Liver (tissue), 3 donors: Measurements from ENCODE around the gene CT55.

Experiments
- EGR1 ChIP-seq, 2 donors: IDR thresholded peaks; 2 replicates each; pipeline ENCODE4 v1.6.1; 2016 to 2018; ENCODE audit warnings: antibody characterized with exemption in 2 of 2, low read depth in 2 of 2
- FOXA2 ChIP-seq: IDR thresholded peaks from 2 replicates; pipeline ENCODE4 v1.6.1; 2016; ENCODE audit warnings: antibody characterized with exemption
- GABPA ChIP-seq, 2 donors: IDR thresholded peaks in 1 of 2; conservative IDR thresholded peaks in 1 of 2; 2 replicates each; pipeline ENCODE4 v1.6.1; 2016; ENCODE audit warnings: antibody characterized with exemption in 2 of 2, mild to moderate bottlenecking in 1 of 2, moderate library complexity in 1 of 2
- JUND ChIP-seq, 2 donors: IDR thresholded peaks; 2 replicates each; pipeline ENCODE4 v1.6.1; 2016; ENCODE audit warnings: antibody characterized with exemption in 2 of 2
- RAD21 ChIP-seq, 2 donors: IDR thresholded peaks; 2 replicates each; pipeline ENCODE4 v1.6.1; 2016; ENCODE audit warnings: antibody characterized with exemption in 2 of 2, mild to moderate bottlenecking in 2 of 2
- SP1 ChIP-seq: IDR thresholded peaks from 2 replicates; pipeline ENCODE4 v1.6.1; 2018; ENCODE audit warnings: antibody characterized with exemption, mild to moderate bottlenecking
- TAF1 ChIP-seq: conservative IDR thresholded peaks from 2 replicates; pipeline ENCODE4 v1.6.1; 2016; ENCODE audit warnings: antibody characterized with exemption, mild to moderate bottlenecking
- YY1 ChIP-seq: IDR thresholded peaks from 2 replicates; pipeline ENCODE4 v1.6.1; 2016; ENCODE audit warnings: antibody characterized with exemption, mild to moderate bottlenecking
- TF ChIP-seq, protein P1 (sequence below): fragments of 150-350 bp; IDR thresholded peaks from 2 replicates; pipeline ENCODE4 v1.5.1; 2017; ENCODE audit warnings: improper control_type of control experiment, low read depth, low read length; ENCODE audit not compliant: missing input control
- TF ChIP-seq, protein P2 (sequence below): IDR thresholded peaks from 2 replicates; pipeline ENCODE4 v1.6.1; 2016; ENCODE audit warnings: antibody characterized with exemption, mild to moderate bottlenecking
- TF ChIP-seq, protein P3 (sequence below): IDR thresholded peaks from 2 replicates; pipeline ENCODE4 v1.6.1; 2016; ENCODE audit warnings: antibody characterized with exemption
- TF ChIP-seq, protein P4 (sequence below): IDR thresholded peaks from 2 replicates; pipeline ENCODE4 v1.6.1; 2016; ENCODE audit warnings: antibody characterized with exemption
- donor health status: healthy.
- donor health status: healthy.

DNA sequence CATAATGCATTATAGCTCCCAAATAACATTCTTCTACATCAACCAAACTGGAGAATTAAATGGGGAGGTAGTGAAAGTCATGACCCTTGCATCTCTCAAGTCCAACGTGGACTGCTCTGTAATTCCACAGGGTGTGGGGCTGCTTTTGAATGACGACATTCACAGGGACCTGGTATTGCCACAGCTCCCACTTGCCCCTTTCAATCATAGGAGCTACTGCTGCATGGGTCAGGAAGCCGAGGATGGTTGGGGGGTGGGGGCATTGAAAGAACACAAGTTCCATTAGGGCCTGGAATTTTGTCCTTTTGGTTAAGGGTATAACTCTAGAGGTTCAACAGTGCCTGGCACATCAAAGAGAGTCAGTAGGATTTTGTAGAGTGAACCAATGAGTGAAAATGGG is 7.4 kb upstream of the CT55 start:
- TF ChIP-seq, protein P1, sequence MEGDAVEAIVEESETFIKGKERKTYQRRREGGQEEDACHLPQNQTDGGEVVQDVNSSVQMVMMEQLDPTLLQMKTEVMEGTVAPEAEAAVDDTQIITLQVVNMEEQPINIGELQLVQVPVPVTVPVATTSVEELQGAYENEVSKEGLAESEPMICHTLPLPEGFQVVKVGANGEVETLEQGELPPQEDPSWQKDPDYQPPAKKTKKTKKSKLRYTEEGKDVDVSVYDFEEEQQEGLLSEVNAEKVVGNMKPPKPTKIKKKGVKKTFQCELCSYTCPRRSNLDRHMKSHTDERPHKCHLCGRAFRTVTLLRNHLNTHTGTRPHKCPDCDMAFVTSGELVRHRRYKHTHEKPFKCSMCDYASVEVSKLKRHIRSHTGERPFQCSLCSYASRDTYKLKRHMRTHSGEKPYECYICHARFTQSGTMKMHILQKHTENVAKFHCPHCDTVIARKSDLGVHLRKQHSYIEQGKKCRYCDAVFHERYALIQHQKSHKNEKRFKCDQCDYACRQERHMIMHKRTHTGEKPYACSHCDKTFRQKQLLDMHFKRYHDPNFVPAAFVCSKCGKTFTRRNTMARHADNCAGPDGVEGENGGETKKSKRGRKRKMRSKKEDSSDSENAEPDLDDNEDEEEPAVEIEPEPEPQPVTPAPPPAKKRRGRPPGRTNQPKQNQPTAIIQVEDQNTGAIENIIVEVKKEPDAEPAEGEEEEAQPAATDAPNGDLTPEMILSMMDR, result no peak
- TF ChIP-seq JUND (IDR thresholded peaks at IDR 0.05), result no peak
- TF ChIP-seq SP1, result no peak
- TF ChIP-seq GABPA (IDR thresholded peaks at IDR 0.05 in 1 of 2, conservative IDR thresholded peaks at IDR 0.05 in 1 of 2), result no peak
- TF ChIP-seq, protein P2, sequence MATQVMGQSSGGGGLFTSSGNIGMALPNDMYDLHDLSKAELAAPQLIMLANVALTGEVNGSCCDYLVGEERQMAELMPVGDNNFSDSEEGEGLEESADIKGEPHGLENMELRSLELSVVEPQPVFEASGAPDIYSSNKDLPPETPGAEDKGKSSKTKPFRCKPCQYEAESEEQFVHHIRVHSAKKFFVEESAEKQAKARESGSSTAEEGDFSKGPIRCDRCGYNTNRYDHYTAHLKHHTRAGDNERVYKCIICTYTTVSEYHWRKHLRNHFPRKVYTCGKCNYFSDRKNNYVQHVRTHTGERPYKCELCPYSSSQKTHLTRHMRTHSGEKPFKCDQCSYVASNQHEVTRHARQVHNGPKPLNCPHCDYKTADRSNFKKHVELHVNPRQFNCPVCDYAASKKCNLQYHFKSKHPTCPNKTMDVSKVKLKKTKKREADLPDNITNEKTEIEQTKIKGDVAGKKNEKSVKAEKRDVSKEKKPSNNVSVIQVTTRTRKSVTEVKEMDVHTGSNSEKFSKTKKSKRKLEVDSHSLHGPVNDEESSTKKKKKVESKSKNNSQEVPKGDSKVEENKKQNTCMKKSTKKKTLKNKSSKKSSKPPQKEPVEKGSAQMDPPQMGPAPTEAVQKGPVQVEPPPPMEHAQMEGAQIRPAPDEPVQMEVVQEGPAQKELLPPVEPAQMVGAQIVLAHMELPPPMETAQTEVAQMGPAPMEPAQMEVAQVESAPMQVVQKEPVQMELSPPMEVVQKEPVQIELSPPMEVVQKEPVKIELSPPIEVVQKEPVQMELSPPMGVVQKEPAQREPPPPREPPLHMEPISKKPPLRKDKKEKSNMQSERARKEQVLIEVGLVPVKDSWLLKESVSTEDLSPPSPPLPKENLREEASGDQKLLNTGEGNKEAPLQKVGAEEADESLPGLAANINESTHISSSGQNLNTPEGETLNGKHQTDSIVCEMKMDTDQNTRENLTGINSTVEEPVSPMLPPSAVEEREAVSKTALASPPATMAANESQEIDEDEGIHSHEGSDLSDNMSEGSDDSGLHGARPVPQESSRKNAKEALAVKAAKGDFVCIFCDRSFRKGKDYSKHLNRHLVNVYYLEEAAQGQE, result no peak
- no peak for TF ChIP-seq YY1
- TF ChIP-seq, protein P3, sequence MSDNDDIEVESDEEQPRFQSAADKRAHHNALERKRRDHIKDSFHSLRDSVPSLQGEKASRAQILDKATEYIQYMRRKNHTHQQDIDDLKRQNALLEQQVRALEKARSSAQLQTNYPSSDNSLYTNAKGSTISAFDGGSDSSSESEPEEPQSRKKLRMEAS, result no peak
- TF ChIP-seq, protein P4, sequence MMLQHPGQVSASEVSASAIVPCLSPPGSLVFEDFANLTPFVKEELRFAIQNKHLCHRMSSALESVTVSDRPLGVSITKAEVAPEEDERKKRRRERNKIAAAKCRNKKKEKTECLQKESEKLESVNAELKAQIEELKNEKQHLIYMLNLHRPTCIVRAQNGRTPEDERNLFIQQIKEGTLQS, result no peak
- TF ChIP-seq EGR1 (IDR thresholded peaks at IDR 0.05; ENCODE audit: low read depth in 2 of 2), result no peak
- TF ChIP-seq RAD21 (IDR thresholded peaks at IDR 0.05), result no peak
- no peak for TF ChIP-seq FOXA2
- no peak for TF ChIP-seq TAF1
